ENCODE measurements around the gene IL12RB2. TPM values are rescaled to one million over a fixed set of nuclear protein-coding genes. Genes with fewer than 3 reads are reported as not detected.

Gene IL12RB2
- total RNA-seq, 1 experiment from 2014 or later = 0.22 TPM

- ATAC-seq = no peak
- no peak overlapping the region for H3K4me2 ChIP-seq (ENCODE audit: low read length)
- TF ChIP-seq POLR2A (IDR thresholded peaks at IDR 0.05; ENCODE audit: borderline replicate concordance, extremely low read depth, insufficient read depth, insufficient read length) (no peak), SIN3A (IDR thresholded peaks at IDR 0.05; ENCODE audit: low read depth) (no peak), SP1 (IDR thresholded peaks at IDR 0.05; ENCODE audit: low read depth) (no peak), POLR2AphosphoS5 (IDR thresholded peaks at IDR 0.05; ENCODE audit: low read depth, low read length) (no peak), CTCF (IDR thresholded peaks at IDR 0.05 in 2 of 3, conservative IDR thresholded peaks at IDR 0.05 in 1 of 3; ENCODE audit: borderline replicate concordance in 1 of 3, insufficient read depth in 1 of 3, low read depth in 2 of 3, low read length in 2 of 3) (no peak), TCF7L2 (IDR thresholded peaks at IDR 0.05; ENCODE audit: borderline replicate concordance, extremely low read depth, insufficient read depth, insufficient read length) (no peak), SRF (IDR thresholded peaks at IDR 0.05; ENCODE audit: low read depth) (no peak), CBX3 (IDR thresholded peaks at IDR 0.05; ENCODE audit: low read depth) (no peak), ELF1 (IDR thresholded peaks at IDR 0.05; ENCODE audit: borderline replicate concordance, low read depth) (no peak), RAD21 (IDR thresholded peaks at IDR 0.05; ENCODE audit: low read depth) (no peak), EZH2 (IDR thresholded peaks at IDR 0.05) (no peak), CEBPB (IDR thresholded peaks at IDR 0.05; ENCODE audit: low read depth) (no peak), ZNF274 (IDR thresholded peaks at IDR 0.05; ENCODE audit: low read depth, low read length) (no peak), REST (IDR thresholded peaks at IDR 0.05; ENCODE audit: low read depth) (no peak), ZFX (IDR thresholded peaks at IDR 0.05) (no peak), JUND (IDR thresholded peaks at IDR 0.05) (no peak)
- TF ChIP-seq, protein P1, sequence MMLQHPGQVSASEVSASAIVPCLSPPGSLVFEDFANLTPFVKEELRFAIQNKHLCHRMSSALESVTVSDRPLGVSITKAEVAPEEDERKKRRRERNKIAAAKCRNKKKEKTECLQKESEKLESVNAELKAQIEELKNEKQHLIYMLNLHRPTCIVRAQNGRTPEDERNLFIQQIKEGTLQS (IDR thresholded peaks at IDR 0.05) = no peak
- TF ChIP-seq, protein P2, sequence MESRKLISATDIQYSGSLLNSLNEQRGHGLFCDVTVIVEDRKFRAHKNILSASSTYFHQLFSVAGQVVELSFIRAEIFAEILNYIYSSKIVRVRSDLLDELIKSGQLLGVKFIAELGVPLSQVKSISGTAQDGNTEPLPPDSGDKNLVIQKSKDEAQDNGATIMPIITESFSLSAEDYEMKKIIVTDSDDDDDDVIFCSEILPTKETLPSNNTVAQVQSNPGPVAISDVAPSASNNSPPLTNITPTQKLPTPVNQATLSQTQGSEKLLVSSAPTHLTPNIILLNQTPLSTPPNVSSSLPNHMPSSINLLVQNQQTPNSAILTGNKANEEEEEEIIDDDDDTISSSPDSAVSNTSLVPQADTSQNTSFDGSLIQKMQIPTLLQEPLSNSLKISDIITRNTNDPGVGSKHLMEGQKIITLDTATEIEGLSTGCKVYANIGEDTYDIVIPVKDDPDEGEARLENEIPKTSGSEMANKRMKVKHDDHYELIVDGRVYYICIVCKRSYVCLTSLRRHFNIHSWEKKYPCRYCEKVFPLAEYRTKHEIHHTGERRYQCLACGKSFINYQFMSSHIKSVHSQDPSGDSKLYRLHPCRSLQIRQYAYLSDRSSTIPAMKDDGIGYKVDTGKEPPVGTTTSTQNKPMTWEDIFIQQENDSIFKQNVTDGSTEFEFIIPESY (IDR thresholded peaks at IDR 0.05; ENCODE audit: extremely low read depth, insufficient replicate concordance, low read length) = no peak
Measured at GRCh38 chr1:67314696-67315095, 7.0 kb downstream of the IL12RB2 start.

More at GRCh38 chr1:67314696-67315095, 7.0 kb downstream of the IL12RB2 start:
- no peaks in the 10 kb centered on the region for H3K4me1 ChIP-seq (ENCODE audit: control insufficient read depth in 1 of 2, insufficient read depth in 2 of 2, low read length in 2 of 2)
- intact Hi-C loops (cut with micrococcal nuclease) = no loop called here
- no peaks in the 10 kb centered on the region for H3K79me2 ChIP-seq (ENCODE audit: insufficient read depth, low read length)
- no peaks in the 10 kb centered on the region for H3K9me3 ChIP-seq (ENCODE audit: control insufficient read depth in 1 of 2, insufficient read depth in 1 of 2, low read depth in 1 of 2, low read length in 2 of 2)
- no peak overlapping the region for H3K27ac ChIP-seq (ENCODE audit: low read depth, low read length)
- ChIA-PET POLR2A (no interaction called here), CTCF (no interaction called here), RAD21 (ENCODE audit: low non-redundant PET in 1 of 2, low total read pairs in 2 of 2, uncharacterized antibody in 2 of 2, unreplicated experiment in 2 of 2) (no interaction called here)
- no peaks in the 10 kb centered on the region for H3K9me2 ChIP-seq (ENCODE audit: insufficient read depth)
- H3K9ac ChIP-seq (ENCODE audit: low read length) = no peak overlapping the region
- H3K27me3 ChIP-seq (ENCODE audit: insufficient read depth, low read length) = no peaks in the 10 kb centered on the region
- DNase-seq (ENCODE audit: low read depth, low spot score) = no peak
- BruUV-seq (replicated peaks) = no TSS peak
- no peaks in the 10 kb centered on the region for H3K36me3 ChIP-seq (ENCODE audit: control insufficient read depth in 1 of 2, insufficient read depth in 2 of 2, low read length in 2 of 2)
- no peak overlapping the region for H2AFZ ChIP-seq (ENCODE audit: low read depth, low read length, poor library complexity, severe bottlenecking)
- no peaks in the 10 kb centered on the region for H4K20me1 ChIP-seq (ENCODE audit: insufficient read depth)
- no peak overlapping the region for H3K4me3 ChIP-seq (replicated peaks in 1 of 2; ENCODE audit: low read depth in 1 of 2, low read length in 2 of 2)
